NT2/D1 (cell line): ENCODE measurements around the gene CABP2.
"Not testable (repeated sequence)": the region's sequence is repeated elsewhere in the genome, so short reads cannot be mapped to it uniquely, and the experiment has no call there.

Experiments used
- DNase-seq: peaks from one replicate; pipeline ENCODE4 v3.0.0-alpha.2; 2011; ENCODE audit warnings: low read depth, low spot score
- H3K27me3 ChIP-seq: 2 replicates; pipeline ENCODE4 v1.6.0; 2011; ENCODE audit warnings: mild to moderate bottlenecking; ENCODE audit not compliant: insufficient read length, insufficient read depth
- H3K36me3 ChIP-seq: 2 replicates; pipeline ENCODE4 v1.6.1; 2011; ENCODE audit warnings: mild to moderate bottlenecking, low read length, mixed read lengths; ENCODE audit not compliant: insufficient read depth, insufficient read length
- H3K4me1 ChIP-seq: 2 replicates; pipeline ENCODE4 v1.5.1; 2011; ENCODE audit not compliant: insufficient read depth, insufficient read length
- H3K4me3 ChIP-seq: 2 replicates; pipeline ENCODE4 v1.5.1; 2011; ENCODE audit warnings: low read depth; ENCODE audit not compliant: insufficient read length
- H3K9ac ChIP-seq: 2 replicates; pipeline ENCODE4 v1.6.0; 2011; ENCODE audit warnings: low read depth; ENCODE audit not compliant: insufficient read length
- H3K9me3 ChIP-seq: 2 replicates; pipeline ENCODE4 v1.5.1; 2011; ENCODE audit warnings: mild to moderate bottlenecking, low read length; ENCODE audit not compliant: insufficient read depth
- SUZ12 ChIP-seq: IDR thresholded peaks from 2 replicates; pipeline ENCODE4 v1.6.1; 2011; ENCODE audit not compliant: insufficient read length, insufficient read depth; ENCODE audit errors: extremely low read depth
- YY1 ChIP-seq: IDR thresholded peaks from 2 replicates; pipeline ENCODE4 v1.6.1; 2011; ENCODE audit not compliant: insufficient read length, insufficient read depth
- ZNF274 ChIP-seq: IDR thresholded peaks from 2 replicates; pipeline ENCODE4 v1.6.1; 2011; ENCODE audit warnings: mild to moderate bottlenecking, low read depth, low read length

The CABP2 gene

DNA sequence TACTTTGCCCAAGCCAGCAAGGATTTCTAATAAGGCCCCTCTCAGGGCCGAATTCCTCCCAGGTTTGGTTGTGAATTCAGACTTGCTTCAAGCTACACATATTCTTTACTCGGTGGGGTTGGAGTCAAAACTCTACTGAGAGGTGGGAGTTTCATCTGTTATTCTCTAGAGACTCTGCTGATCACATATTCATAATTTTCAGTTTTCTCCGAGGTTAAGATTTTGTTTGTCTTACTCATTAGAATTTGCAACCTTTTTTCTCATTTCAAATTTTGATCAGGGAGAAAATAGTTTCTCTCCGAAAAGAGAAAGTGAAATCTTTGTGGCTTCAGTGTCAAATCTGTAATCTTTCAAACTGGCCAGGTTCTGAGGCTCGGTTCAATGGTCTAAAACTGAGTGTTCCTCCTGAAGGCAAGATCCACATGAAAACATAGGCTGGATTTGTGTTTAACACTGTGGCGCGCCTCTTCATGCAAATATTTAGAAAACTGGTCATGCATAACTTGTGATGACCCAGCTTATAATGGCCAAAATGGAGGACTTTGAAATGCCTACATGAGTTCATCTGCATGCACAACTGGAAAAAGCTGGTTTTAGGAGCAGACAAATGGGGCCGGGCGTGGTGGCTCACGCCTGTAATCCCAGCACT, 38.8 kb upstream of the CABP2 start:
- H3K27me3 ChIP-seq = no peaks in the 10 kb centered on the region
- H3K9me3 ChIP-seq = no peaks in the 10 kb centered on the region
- H3K4me1 ChIP-seq = no peaks in the 10 kb centered on the region
- H3K4me3 ChIP-seq = no peak overlapping the region
- no peak for DNase-seq
- no peak overlapping the region for H3K9ac ChIP-seq
- TF ChIP-seq ZNF274 (no peak), YY1 (no peak), SUZ12 (no peak)
- no peaks in the 10 kb centered on the region for H3K36me3 ChIP-seq

DNA sequence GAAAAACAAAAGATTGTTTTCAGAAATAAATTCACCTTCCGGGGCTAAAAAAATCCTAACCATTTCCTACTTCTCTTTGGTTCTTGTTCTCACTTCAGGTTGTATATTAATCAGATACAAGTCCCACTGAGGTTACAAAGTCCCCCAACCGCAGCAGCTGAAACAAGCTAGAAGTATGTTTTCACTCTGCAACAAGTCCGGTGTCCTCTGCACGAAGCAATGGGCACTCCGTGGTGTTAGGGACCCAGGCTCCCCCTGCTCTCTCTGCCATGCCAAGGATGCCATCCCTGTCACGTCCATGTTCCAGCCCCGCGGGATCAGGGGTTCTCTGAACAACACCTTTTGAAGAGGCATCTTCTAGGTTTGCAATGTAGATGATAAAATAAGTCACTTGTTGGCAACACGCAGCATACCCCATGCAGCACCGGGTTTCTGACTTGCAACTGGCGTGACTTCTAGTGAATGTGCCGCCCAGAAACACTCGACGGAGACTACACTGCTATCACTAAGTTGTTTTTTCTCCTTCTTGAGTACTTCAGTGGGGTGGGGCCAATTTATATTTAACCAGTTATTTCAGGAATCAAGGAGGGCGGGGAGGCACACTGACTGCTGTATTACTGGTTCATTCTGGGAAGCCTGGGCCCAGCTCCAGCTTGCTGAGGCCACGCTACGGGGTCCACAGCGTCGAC, 35.0 kb upstream of the CABP2 start:
- Histone ChIP-seq H3K4me3 (no peak overlapping the region), H3K36me3 (no peaks in the 10 kb centered on the region), H3K4me1 (no peaks in the 10 kb centered on the region), H3K9ac (no peak overlapping the region), H3K9me3 (0 out of 2 replicates have a peak, but pooled peaks cover under 1% of the 10 kb centered on the region), H3K27me3 (no peaks in the 10 kb centered on the region)
- no peak for DNase-seq
- TF ChIP-seq YY1 = no peak
- no peak for TF ChIP-seq ZNF274
- no peak for TF ChIP-seq SUZ12

DNA sequence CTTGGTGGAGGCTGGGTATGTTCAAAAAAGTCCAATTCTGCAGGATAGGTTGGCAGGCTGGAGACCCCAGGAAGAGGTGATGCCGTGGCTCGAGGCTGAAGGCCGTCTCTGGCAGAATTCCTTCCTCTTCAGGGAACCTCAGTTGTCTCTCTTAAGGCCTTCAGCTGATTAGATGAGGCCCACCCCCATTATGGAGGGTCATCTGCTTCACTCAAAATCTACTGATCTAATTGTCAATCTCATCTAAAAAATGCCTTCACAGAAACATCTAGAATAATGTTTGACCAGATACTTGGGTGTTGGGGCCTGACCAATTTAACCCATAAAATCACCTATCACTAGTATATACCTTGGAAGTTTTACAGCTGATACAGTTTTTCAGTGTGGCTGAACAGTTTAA, 33.0 kb upstream of the CABP2 start:
- H3K36me3 ChIP-seq = no peaks in the 10 kb centered on the region
- H3K9ac ChIP-seq = no peak overlapping the region
- DNase-seq = no peak
- H3K4me1 ChIP-seq = no peaks in the 10 kb centered on the region
- no peaks in the 10 kb centered on the region for H3K27me3 ChIP-seq
- no peak overlapping the region for H3K4me3 ChIP-seq
- H3K9me3 ChIP-seq = peaks cover 20% of the 10 kb centered on the region
- no peak for TF ChIP-seq ZNF274
- no peak for TF ChIP-seq SUZ12
- TF ChIP-seq YY1 = no peak

DNA sequence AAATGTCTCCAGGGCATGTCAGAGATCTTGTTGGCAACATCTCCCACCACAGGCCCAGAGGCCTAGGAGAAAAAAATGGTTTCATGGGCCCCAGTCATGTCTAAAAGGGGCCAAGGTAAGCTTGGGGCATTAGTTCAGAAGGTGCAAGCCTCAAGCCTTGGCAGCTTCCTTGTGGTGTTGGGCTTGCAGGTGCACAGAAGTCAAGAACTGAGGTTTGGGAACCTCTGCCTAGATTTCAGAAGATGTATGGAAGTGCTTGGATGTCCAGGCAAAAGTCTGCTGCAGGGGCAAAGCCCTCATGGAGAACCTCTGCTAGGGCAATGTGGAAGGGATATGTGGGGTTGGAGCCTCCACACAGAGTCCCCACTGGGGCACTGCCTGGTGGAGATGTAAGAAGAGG, 28.5 kb upstream of the CABP2 start:
- not testable (repeated sequence) for H3K4me3 ChIP-seq, H3K27me3 ChIP-seq, H3K36me3 ChIP-seq, H3K4me1 ChIP-seq, DNase-seq, H3K9ac ChIP-seq
- H3K9me3 ChIP-seq = peaks cover 26% of the 10 kb centered on the region

DNA sequence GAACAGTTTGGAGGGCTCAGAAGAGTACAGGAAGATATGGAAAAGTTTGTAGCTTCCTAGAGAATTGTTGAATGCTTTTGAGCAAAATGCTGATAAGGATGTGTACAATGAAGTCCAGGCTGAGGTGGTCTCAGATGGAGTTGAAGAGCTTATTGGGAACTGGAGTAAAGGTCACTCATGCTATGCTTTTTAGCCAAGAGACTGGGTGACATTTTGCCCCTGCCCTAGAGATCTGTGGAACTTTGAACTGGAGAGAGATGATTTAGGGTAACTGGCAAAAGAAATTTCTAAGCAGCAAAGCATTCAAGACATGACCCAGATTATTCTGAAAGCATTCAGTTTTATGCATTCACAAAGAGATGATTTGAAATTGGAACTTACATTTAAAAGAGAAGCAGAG, 27.9 kb upstream of the CABP2 start:
- Histone ChIP-seq H3K4me3 (no peak overlapping the region), H3K36me3 (no peaks in the 10 kb centered on the region), H3K27me3 (no peaks in the 10 kb centered on the region), H3K4me1 (no peaks in the 10 kb centered on the region), H3K9me3 (peaks cover 26% of the 10 kb centered on the region), H3K9ac (no peak overlapping the region)
- DNase-seq = no peak
- TF ChIP-seq SUZ12 (no peak), ZNF274 (no peak), YY1 (no peak)

DNA sequence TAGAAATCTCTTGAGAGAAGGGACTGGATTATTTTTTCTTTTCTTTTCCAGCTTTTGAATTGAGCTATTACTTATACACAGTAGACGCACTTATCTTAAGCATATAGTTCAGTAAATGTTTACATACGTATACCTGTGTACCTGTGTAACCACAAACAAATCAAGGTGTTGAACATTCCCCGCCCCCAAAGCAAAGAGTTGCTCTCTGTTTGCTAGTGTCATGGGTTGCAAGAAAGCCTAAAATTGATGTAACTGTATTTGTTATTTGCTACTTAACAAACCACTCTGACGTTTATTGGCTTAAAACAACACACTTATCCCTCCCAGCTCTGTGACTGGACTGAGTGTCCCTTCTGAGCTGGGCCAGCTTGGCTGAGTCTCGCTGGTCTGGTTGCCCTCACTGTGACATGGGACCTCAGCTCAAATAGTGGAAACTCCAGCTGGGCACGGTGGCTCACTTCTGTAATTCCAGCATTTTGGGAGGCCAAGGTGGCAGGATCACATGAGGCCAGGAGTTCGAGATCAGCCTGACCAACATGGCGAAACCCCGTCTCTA, 25.4 kb upstream of the CABP2 start:
- peaks cover 26% of the 10 kb centered on the region for H3K9me3 ChIP-seq
- H3K36me3 ChIP-seq = no peaks in the 10 kb centered on the region
- no peak for DNase-seq
- H3K4me3 ChIP-seq = no peak overlapping the region
- no peak overlapping the region for H3K9ac ChIP-seq
- no peak for TF ChIP-seq YY1
- no peak for TF ChIP-seq ZNF274
- no peak for TF ChIP-seq SUZ12
- H3K27me3 ChIP-seq = no peaks in the 10 kb centered on the region
- no peaks in the 10 kb centered on the region for H3K4me1 ChIP-seq

DNA sequence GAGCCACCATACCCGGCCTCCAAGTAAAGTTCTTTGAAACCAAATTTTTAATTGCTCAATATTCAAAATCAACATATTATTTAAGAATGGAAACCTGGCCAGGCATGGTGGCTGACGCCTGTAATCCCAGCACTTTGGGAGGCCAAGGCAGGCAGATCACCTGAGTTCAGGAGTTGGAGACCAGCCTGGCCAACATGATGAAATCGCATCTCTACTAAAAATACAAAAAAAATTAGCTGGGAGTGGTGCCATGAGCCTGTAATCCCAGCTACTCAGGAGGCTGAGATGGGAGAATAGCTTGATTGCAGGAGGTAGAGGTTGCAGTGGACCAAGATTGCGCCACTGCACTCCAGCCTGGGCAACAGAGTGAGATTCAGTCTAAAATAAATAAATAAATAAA, 24.9 kb upstream of the CABP2 start:
- H3K9me3 ChIP-seq = peaks cover 25% of the 10 kb centered on the region
- H3K36me3 ChIP-seq, H3K4me3 ChIP-seq, H3K4me1 ChIP-seq, H3K9ac ChIP-seq, H3K27me3 ChIP-seq, DNase-seq: not testable (repeated sequence)

DNA sequence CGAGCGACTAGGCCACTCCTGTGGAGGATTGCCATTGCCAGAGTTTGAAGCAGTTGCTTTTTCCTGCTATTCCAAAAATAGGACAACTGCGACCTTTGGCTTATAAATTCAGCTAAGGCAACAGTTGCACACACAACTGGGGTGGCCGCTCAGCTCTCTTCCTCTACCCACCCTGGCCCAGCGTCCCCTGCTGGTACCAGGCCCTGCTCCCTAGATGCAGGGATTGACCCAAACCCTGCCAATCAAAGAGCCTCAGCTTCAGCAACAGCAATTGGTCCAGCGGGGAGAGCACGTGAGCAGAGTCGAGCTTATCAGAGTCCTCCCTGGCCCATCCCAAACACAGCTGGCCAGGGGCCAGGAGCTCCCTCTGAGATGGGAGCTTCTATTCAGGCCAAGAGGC, 22.0 kb upstream of the CABP2 start:
- DNase-seq = no peak
- no peaks in the 10 kb centered on the region for H3K27me3 ChIP-seq
- TF ChIP-seq SUZ12 = no peak
- no peak for TF ChIP-seq ZNF274
- TF ChIP-seq YY1 = no peak
- no peak overlapping the region for H3K9ac ChIP-seq
- H3K36me3 ChIP-seq = no peaks in the 10 kb centered on the region
- peaks cover 9% of the 10 kb centered on the region for H3K4me1 ChIP-seq
- no peak overlapping the region for H3K4me3 ChIP-seq
- no peaks in the 10 kb centered on the region for H3K9me3 ChIP-seq
